GM12878 (cell line): ENCODE measurements around the gene PPP1R18. TPM values are rescaled to one million over a fixed set of nuclear protein-coding genes. Genes with fewer than 3 reads are reported as not detected.
A peak's percentile ranks its signal among the peaks of the same experiment; 100 is the strongest.

Experiments
- ATAC-seq: fragments of 200-7000 bp; cut with Tn5 transposase; 3 replicates; pipeline ENCODE4 v1.9.1; 2020; ENCODE audit warnings: mild to moderate bottlenecking, moderate library complexity
- BruUV-seq: library from RNA; stranded (reverse); fragments of 400-500 nt; replicated peaks from 2 replicates; lab custom pipeline; 2021; lab: Mats Ljungman, UMichigan
- CTCF ChIA-PET: fragments of 300-600 bp; sonication (Branson Sonifier 250); formaldehyde crosslinking; extraction: SDS; loops from one replicate; lab custom pipeline; 2021; ENCODE audit warnings: inconsistent platforms; lab: Yijun Ruan, JAX
- POLR2A ChIA-PET: fragments of 350-600 bp; formaldehyde crosslinking; extraction: SDS; loops from one replicate; lab custom pipeline; 2021; ENCODE audit warnings: inconsistent platforms; lab: Charles Lee
- RAD21 ChIA-PET: fragments of 300-600 bp; sonication (Branson Sonifier 250); formaldehyde crosslinking; loops from one replicate; lab custom pipeline; 2023; ENCODE audit warnings: antibody characterized with exemption; ENCODE audit not compliant: unreplicated experiment; lab: Charles Lee
- SMC1A ChIA-PET: fragments of 300-600 bp; sonication (Branson Sonifier 250); formaldehyde crosslinking; loops from one replicate; lab custom pipeline; 2023; ENCODE audit not compliant: unreplicated experiment, uncharacterized antibody; lab: Charles Lee
- DNase-seq: peaks from one replicate; pipeline ENCODE4 v3.0.0-alpha.2; 2011; ENCODE audit warnings: low read depth, low spot score
- FAIRE-seq: peaks from 3 replicates; lab custom pipeline; 2011; peaks lifted over from hg19 to GRCh38; lab: Jason Lieb, UNC
- H2AFZ ChIP-seq: 2 replicates; pipeline ENCODE4 v1.6.0; 2011; ENCODE audit warnings: low read depth, low read length, control low read depth; ENCODE audit not compliant: control insufficient read depth
- H3K27ac ChIP-seq: 2 replicates; pipeline ENCODE4 v1.5.1; 2011; ENCODE audit warnings: control low read depth; ENCODE audit not compliant: control insufficient read depth, insufficient read depth
- H3K27me3 ChIP-seq, 2 experiments: replicated peaks in 1 of 2; 2 replicates each; pipeline versions ENCODE4 v1.6.0 to v1.6.1; 2011; ENCODE audit warnings: low read length in 1 of 2; ENCODE audit not compliant: control insufficient read depth in 2 of 2, insufficient read depth in 2 of 2
- H3K36me3 ChIP-seq, 2 experiments: 2 replicates each; pipeline ENCODE4 v1.5.1; 2011; ENCODE audit warnings: low read length in 1 of 2; ENCODE audit not compliant: control insufficient read depth in 2 of 2, insufficient read depth in 2 of 2
- H3K4me1 ChIP-seq: 2 replicates; pipeline ENCODE4 v1.6.1; 2011; ENCODE audit warnings: mild to moderate bottlenecking, low read length, moderate library complexity, mixed read lengths; ENCODE audit not compliant: control insufficient read depth, insufficient read depth
- H3K4me2 ChIP-seq: 2 replicates; pipeline ENCODE4 v1.6.0; 2011; ENCODE audit warnings: control low read depth; ENCODE audit not compliant: control insufficient read depth, insufficient read depth
- H3K4me3 ChIP-seq: fragments of 200-600 bp; sonication (generic); 2 replicates; pipeline ENCODE4 v1.5.1; 2016
- H3K79me2 ChIP-seq: 2 replicates; pipeline ENCODE4 v1.6.0; 2011; ENCODE audit warnings: low read length; ENCODE audit not compliant: control insufficient read depth, insufficient read depth
- H3K9ac ChIP-seq: 2 replicates; pipeline ENCODE4 v1.8.0; 2011; ENCODE audit warnings: low read length, control low read depth, mixed read lengths; ENCODE audit not compliant: control insufficient read depth, insufficient read depth
- H3K9me3 ChIP-seq: replicated peaks from 3 replicates; pipeline ENCODE4 v1.5.1; 2011; ENCODE audit warnings: mild to moderate bottlenecking, low read length; ENCODE audit not compliant: control insufficient read depth, insufficient read depth
- H4K20me1 ChIP-seq: 2 replicates; pipeline ENCODE4 v1.6.0; 2011; ENCODE audit not compliant: control insufficient read depth, insufficient read depth
- GABPA ChIP-seq: IDR thresholded peaks from 2 replicates; pipeline ENCODE4 v1.6.1; 2014; ENCODE audit warnings: antibody characterized with exemption, low read depth, mild to moderate bottlenecking, inconsistent platforms
- MYB ChIP-seq: fragments of 150-350 bp; IDR thresholded peaks from 2 replicates; pipeline ENCODE4 v1.6.1; 2014; ENCODE audit warnings: mild to moderate bottlenecking, low read depth, low read length, borderline replicate concordance
- POLR2A ChIP-seq: IDR thresholded peaks from 2 replicates; pipeline ENCODE4 v1.6.1; 2011; ENCODE audit warnings: low read depth, mild to moderate bottlenecking, low read length
- SMC3 ChIP-seq: IDR thresholded peaks from 2 replicates; pipeline ENCODE4 v1.6.1; 2011; ENCODE audit warnings: low read length, improper control_type of control experiment, borderline replicate concordance
- TCF3 ChIP-seq: IDR thresholded peaks from 2 replicates; pipeline ENCODE4 v1.6.1; 2012; ENCODE audit warnings: low read depth, mild to moderate bottlenecking, low read length, borderline replicate concordance; ENCODE audit not compliant: insufficient read depth
- ZBED1 ChIP-seq: IDR thresholded peaks from 2 replicates; pipeline ENCODE4 v1.6.1; 2016; ENCODE audit warnings: borderline replicate concordance
- WGBS: methylation state at CpG from one replicate; pipeline ENCODE4 v1.1.6; 2016; ENCODE audit warnings: low lambda C conversion rate; ENCODE audit not compliant: insufficient replicate concordance, insufficient coverage; ENCODE audit errors: missing lambda C conversion rate; 5-methylcytosine and 5-hydroxymethylcytosine counted together
- in situ Hi-C: fragments of 300-500 bp; cut with MboI; formaldehyde crosslinking; loops from 9 replicates; pipeline ENCODE4 v1.14.3; 2018; ENCODE audit warnings: mixed read lengths
- intact Hi-C: fragments of 100-400 bp; cut with micrococcal nuclease; formaldehyde crosslinking; loops from one replicate; pipeline ENCODE4 v1.14.2; 2022; ENCODE audit not compliant: unreplicated experiment
- polyA plus RNA-seq, 11 experiments: library from polyadenylated mRNA; depleted of rRNA in 4 of 11; unstranded in 6 of 11; stranded (reverse) in 5 of 11; fragments of >200 nt; fragmentation: Nextera tagmentation in 4 of 11; fragmentation: Illumina TruSeq in 1 of 11; extraction: Ambion mirVana in 4 of 11; extraction: Trizol in 1 of 11; gene quantifications; 1 replicate in 1 of 11; 2 replicates in 10 of 11; pipeline versions ENCODE4 v1.2.1 to v1.2.3, GENCODE V29; 2011 to 2016; ENCODE audit warnings: inconsistent platforms in 2 of 11, missing spikeins in 2 of 11, low read depth in 1 of 11
- total RNA-seq, 4 experiments: library from RNA; depleted of rRNA in 3 of 4; stranded (reverse); fragments of >200 nt in 3 of 4; fragmentation: Illumina TruSeq in 1 of 4; extraction: Trizol in 1 of 4; gene quantifications; 2 replicates each; pipeline versions ENCODE4 v1.2.1 to v1.2.3, GENCODE V29; 2013 to 2021
- TF ChIP-seq, protein P1 (sequence below): fragments of 450-650 bp; IDR thresholded peaks from 2 replicates; pipeline ENCODE4 v1.6.1; 2017; ENCODE audit warnings: borderline replicate concordance

Gene PPP1R18
- total and polyA plus RNA-seq, 10 of the 15 experiments (the other 5 are each of a cell fraction or from before 2014, with no cell fraction given), result 21.0 to 119 (median 52.6) TPM

DNA sequence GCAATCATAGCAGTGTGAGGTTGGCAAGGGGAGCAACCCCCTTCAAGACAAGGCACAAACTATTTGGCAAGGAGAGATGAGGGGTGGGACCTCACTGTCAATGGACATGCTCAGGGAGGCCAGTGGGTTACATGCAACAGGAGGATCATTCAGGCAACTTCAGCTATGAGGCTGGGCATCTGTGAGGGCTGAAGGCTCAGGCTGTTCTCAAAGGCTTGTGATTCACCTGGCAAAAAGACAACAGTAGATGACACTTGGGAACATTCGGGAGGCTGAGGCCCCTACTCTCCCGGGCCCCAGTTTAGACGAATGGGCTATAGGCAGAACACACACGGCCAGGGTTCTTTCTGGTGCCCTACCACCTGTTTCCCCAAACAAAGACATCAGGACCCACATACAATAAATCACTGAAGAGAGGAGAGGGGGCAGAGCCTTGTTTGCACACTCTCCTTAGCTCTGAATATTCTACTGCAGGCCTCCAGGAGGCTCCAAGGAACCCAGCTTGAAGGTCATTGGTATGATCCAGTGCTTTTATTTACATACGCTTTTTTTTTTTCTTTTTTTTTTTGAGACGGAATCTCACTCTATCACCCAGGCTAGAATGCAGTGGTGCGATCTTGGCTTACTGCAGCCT is 41.6 kb upstream of the PPP1R18 start:
- intact Hi-C loops, result loop anchor here (5.0 kb wide), 1 partner anchor 359 kb away; no protein-coding TSS in a partner anchor
- Histone ChIP-seq H3K79me2 (peaks cover 26% of the 10 kb centered on the region), H3K27me3 (no peaks in the 10 kb centered on the region), H3K4me3 (no peak overlapping the region), H4K20me1 (peaks cover 4% of the 10 kb centered on the region), H3K9ac (no peak overlapping the region), H3K4me2 (no peak overlapping the region), H3K27ac (no peak overlapping the region), H3K4me1 (peaks cover 17% of the 10 kb centered on the region), H3K9me3 (no peaks in the 10 kb centered on the region), H2AFZ (no peak overlapping the region), H3K36me3 (peaks cover 20 to 31% of the 10 kb centered on the region in 2 experiments)
- no TSS peak for BruUV-seq
- DNase-seq, result no peak
- no peak for FAIRE-seq
- ChIA-PET RAD21 (interaction anchor here (0.7 to 12.8 kb wide), 4 partner anchors 8 to 207 kb away, joined by 3 to 232 read pairs (median 8); partner anchors contain the start of gene DHX16), CTCF (interaction anchor here (0.7 to 22.7 kb wide), 4 partner anchors 9 to 101 kb away, joined by 3 to 487 read pairs (median 3); no protein-coding TSS in a partner anchor), SMC1A (interaction anchor here (0.6 to 17.7 kb wide), 7 partner anchors 12 to 203 kb away, joined by 3 to 265 read pairs (median 4); partner anchors contain the start of gene VARS2), POLR2A (interaction anchor here (0.5 to 4.4 kb wide), 6 partner anchors 10 to 139 kb away, joined by 3 to 36 read pairs (median 3); partner anchors contain the start of gene DHX16)
- WGBS, result 49% methylated on average over 6 of the region's 7 CpGs
- in situ Hi-C loops, result no loop called here
- TF ChIP-seq, protein P1, sequence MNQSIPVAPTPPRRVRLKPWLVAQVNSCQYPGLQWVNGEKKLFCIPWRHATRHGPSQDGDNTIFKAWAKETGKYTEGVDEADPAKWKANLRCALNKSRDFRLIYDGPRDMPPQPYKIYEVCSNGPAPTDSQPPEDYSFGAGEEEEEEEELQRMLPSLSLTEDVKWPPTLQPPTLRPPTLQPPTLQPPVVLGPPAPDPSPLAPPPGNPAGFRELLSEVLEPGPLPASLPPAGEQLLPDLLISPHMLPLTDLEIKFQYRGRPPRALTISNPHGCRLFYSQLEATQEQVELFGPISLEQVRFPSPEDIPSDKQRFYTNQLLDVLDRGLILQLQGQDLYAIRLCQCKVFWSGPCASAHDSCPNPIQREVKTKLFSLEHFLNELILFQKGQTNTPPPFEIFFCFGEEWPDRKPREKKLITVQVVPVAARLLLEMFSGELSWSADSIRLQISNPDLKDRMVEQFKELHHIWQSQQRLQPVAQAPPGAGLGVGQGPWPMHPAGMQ, result no peak
- TF ChIP-seq SMC3, result no peak
- TF ChIP-seq POLR2A, result peak; percentile 42; the same call in 1 of the 2 replicates
- no peak for TF ChIP-seq GABPA
- TF ChIP-seq ZBED1, result no peak
- no peak for TF ChIP-seq TCF3
- TF ChIP-seq MYB, result no peak
- no peak for ATAC-seq
